ENCODE results near the gene MYOF. TPM values are rescaled to one million over a fixed set of nuclear protein-coding genes. Genes with fewer than 3 reads are reported as not detected.
A peak's percentile ranks its signal among the peaks of the same experiment; 100 is the strongest.
"Not testable (repeated sequence)": the region's sequence is repeated elsewhere in the genome, so short reads cannot be mapped to it uniquely, and the experiment has no call there.

The MYOF gene
- total RNA-seq, 2 experiments from 2014 or later = 10.8 to 10.9 TPM

DNA sequence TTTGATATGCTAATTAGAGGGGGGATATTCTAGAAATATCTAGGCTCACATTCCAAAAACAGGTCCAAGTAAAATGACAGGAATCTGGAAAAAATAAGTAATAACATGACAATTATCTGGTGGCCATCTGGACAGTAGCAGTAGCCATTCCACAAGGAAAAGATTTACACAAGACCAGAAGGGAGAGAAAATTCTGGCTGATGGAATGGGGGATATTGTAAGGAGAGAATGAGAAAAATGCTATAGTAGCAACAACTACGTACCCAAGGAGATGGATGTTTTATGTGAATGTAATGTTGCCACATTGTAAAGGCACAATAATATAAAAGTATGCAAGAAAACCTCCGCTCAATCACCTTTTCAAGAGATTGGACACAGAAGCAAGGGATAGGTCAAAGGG is 5.4 kb downstream of the MYOF start:
- no peaks in the 10 kb centered on the region for H3K9me3 Mint-ChIP-seq

DNA sequence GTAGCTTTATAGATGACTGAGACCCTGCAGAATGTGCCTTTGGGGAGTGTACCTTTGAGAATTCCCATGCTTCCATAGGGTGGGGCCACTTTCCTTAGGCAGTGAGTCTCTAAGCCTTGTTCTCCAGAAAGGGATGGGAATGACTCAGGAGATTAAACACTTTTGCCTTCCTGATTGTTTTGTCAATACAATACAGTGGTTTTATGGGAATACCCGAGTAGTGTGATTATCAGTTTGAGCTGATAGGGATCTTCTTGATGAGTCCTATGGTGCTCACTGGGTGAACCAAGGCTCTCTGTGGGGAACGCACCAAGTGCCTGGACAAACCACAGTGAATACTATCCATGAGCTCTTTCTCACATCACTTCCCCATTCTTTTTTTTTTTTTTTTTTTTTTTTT is 6.3 kb downstream of the MYOF start:
- H3K27ac Mint-ChIP-seq = no peak overlapping the region
- no peaks in the 10 kb centered on the region for H3K36me3 Mint-ChIP-seq (ENCODE audit: low read depth)
- peaks cover 11% of the 10 kb centered on the region for H3K4me1 Mint-ChIP-seq
- CTCF ChIA-PET = interaction anchor here (0.7 to 3.9 kb wide), 4 partner anchors 16 to 102 kb away, joined by 4 to 19 read pairs (median 6); no protein-coding TSS in a partner anchor
- H3K4me3 Mint-ChIP-seq = no peak overlapping the region
- H3K9me3 Mint-ChIP-seq = peaks cover 2% of the 10 kb centered on the region
- no peak for DNase-seq
- H3K27me3 Mint-ChIP-seq = no peaks in the 10 kb centered on the region
- POLR2A ChIA-PET = no interaction called here

More for the DNA sequence above, 5.4 kb downstream of the MYOF start:
- H3K36me3 Mint-ChIP-seq (ENCODE audit: low read depth) = no peaks in the 10 kb centered on the region
- POLR2A ChIA-PET = no interaction called here
- H3K27me3 Mint-ChIP-seq = no peaks in the 10 kb centered on the region
- no peak overlapping the region for H3K27ac Mint-ChIP-seq
- H3K4me1 Mint-ChIP-seq = peaks cover 20% of the 10 kb centered on the region
- DNase-seq = no peak
- H3K4me3 Mint-ChIP-seq = no peak overlapping the region
- CTCF ChIA-PET = interaction anchor here (0.7 to 3.9 kb wide), 3 partner anchors 15 to 100 kb away, joined by 5 to 19 read pairs (median 7); no protein-coding TSS in a partner anchor

DNA sequence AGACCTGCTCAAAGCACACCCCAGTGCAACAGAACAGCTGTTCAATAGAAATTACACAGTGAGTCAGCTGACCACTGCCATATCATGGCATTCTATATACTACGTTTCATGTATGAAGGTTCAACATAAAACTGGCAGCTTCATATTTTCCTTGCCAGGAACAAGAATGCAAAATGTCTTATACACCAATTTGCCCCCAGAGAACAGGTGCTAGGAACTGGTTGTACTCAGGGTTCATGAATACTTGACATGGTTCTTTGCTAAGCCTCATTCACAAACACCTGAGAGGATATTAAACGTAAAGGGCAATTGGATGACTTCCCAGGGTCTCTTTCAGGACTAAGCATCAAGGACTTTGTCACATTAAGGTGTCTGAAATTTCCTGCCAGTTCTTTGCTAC is 6.9 kb downstream of the MYOF start:
- H3K27ac Mint-ChIP-seq = no peak overlapping the region
- DNase-seq = no peak
- H3K9me3 Mint-ChIP-seq = peaks cover 2% of the 10 kb centered on the region
- no peak overlapping the region for H3K4me3 Mint-ChIP-seq
- no peaks in the 10 kb centered on the region for H3K27me3 Mint-ChIP-seq
- POLR2A ChIA-PET = interaction anchor here (1.2 kb wide), 1 partner anchor 12 kb away, joined by 4 read pairs; no protein-coding TSS in a partner anchor
- CTCF ChIA-PET = interaction anchor here (0.8 to 3.9 kb wide), 2 partner anchors 8 to 98 kb away, joined by 3 to 19 read pairs; no protein-coding TSS in a partner anchor
- peaks cover 7% of the 10 kb centered on the region for H3K4me1 Mint-ChIP-seq
- peaks cover 2% of the 10 kb centered on the region for H3K36me3 Mint-ChIP-seq (ENCODE audit: low read depth)

DNA sequence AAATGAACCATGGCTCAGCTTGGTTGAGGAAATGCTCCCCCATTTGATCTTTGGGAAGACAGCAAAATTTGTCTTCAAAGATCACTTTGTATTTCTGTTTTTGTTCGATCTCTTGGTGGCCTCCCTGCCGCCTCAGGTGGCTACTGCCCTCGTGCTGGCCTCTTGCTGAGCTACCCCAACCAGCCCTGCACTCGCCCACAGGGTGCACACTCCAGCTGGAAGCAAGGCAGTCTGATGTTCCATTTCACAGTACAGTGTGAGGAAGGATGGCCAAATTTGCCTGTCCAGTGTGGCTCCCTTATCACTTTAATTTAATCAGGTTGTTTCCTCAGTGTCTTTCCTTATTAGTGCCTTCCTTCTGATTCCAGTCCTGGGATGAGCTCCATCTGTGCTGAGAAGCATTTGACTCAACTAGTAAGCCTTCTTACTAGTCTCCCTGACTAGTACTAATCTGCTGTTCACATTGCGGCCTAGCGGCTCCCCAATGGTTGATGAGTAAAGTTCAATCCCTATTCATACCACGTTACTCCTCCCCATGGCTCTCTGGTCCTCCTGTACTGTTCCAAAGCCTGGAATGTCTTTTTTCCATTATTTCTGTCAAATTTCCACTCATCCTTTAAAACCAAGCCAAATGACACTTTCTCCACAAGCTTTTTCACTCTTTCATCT is 8.2 kb downstream of the MYOF start:
- peaks cover 2% of the 10 kb centered on the region for H3K4me1 Mint-ChIP-seq
- peaks cover 2% of the 10 kb centered on the region for H3K9me3 Mint-ChIP-seq
- CTCF ChIA-PET = interaction anchor here (1.1 to 3.9 kb wide), 2 partner anchors 8 to 97 kb away, joined by 3 to 19 read pairs; partner anchors contain the start of gene MYOF
- POLR2A ChIA-PET = interaction anchor here (1.2 kb wide), 1 partner anchor 10 kb away, joined by 4 read pairs; no protein-coding TSS in a partner anchor
- no peaks in the 10 kb centered on the region for H3K27me3 Mint-ChIP-seq
- no peak for DNase-seq
- H3K4me3 Mint-ChIP-seq = no peak overlapping the region
- peaks cover 5% of the 10 kb centered on the region for H3K36me3 Mint-ChIP-seq (ENCODE audit: low read depth)
- no peak overlapping the region for H3K27ac Mint-ChIP-seq

DNA sequence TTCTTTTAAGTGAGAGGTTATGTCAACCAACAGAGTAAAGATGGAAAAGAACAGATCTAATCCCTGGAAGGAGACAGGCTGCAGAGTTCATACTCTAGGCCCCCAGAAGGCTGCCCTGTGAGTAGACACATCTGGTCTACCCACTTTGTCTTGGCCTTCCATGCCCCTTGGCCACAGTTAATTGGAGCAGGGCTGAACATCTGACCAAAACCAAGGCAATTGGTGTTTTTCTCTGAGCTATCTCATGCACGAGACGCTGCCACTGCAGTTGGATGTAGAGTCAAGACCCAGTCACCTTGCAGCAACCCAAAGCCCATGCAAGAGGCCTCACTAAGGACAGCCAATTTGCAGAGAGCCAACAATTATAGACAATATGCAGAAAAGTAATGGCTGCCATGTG is 9.0 kb downstream of the MYOF start:
- DNase-seq = no peak
- peaks cover 2% of the 10 kb centered on the region for H3K9me3 Mint-ChIP-seq
- H3K27ac Mint-ChIP-seq = no peak overlapping the region
- peaks cover 5% of the 10 kb centered on the region for H3K4me1 Mint-ChIP-seq
- H3K36me3 Mint-ChIP-seq (ENCODE audit: low read depth) = peaks cover 5% of the 10 kb centered on the region
- no peaks in the 10 kb centered on the region for H3K27me3 Mint-ChIP-seq
- CTCF ChIA-PET = interaction anchor here (1.1 to 3.9 kb wide), 2 partner anchors 9 to 96 kb away, joined by 3 to 19 read pairs; partner anchors contain the start of gene MYOF
- POLR2A ChIA-PET = no interaction called here
- H3K4me3 Mint-ChIP-seq = no peak overlapping the region

DNA sequence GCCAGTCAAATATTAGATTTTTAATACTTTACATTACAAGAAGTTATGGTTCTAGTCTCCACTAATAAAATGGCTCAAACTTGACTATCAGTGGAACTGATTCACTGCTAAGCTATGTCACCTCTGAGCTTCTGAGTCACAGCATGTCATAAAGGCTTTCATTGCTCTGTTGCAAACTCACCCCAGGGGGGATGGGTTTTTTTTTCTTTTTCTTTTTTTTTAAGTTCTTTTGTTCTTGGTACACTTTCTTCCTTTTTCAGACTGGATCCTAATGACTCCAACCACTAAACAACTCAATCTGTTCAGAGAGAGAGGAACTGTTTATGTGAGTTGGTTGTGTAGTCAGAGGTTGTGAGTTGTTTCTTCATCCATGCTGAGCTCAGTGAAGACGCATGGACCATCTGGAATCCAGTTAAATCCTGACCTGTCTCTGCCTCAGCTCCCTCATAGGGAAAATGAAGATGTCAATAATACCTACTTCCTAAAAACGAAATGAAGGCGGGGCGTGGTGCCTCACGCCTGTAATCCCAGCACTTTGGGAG is 11.0 kb downstream of the MYOF start:
- no peak for DNase-seq
- H3K4me3 Mint-ChIP-seq = no peak overlapping the region
- H3K9me3 Mint-ChIP-seq = peaks cover 2% of the 10 kb centered on the region
- CTCF ChIA-PET = interaction anchor here (2.4 kb wide), 1 partner anchor 11 kb away, joined by 7 read pairs; the partner anchor contains the start of gene MYOF
- no peaks in the 10 kb centered on the region for H3K27me3 Mint-ChIP-seq
- H3K36me3 Mint-ChIP-seq (ENCODE audit: low read depth) = peaks cover 5% of the 10 kb centered on the region
- POLR2A ChIA-PET = interaction anchor here (0.8 to 1.2 kb wide), 2 partner anchors 8 to 9 kb away, joined by 3 to 4 read pairs; no protein-coding TSS in a partner anchor
- no peak overlapping the region for H3K27ac Mint-ChIP-seq
- H3K4me1 Mint-ChIP-seq = peaks cover 3% of the 10 kb centered on the region

DNA sequence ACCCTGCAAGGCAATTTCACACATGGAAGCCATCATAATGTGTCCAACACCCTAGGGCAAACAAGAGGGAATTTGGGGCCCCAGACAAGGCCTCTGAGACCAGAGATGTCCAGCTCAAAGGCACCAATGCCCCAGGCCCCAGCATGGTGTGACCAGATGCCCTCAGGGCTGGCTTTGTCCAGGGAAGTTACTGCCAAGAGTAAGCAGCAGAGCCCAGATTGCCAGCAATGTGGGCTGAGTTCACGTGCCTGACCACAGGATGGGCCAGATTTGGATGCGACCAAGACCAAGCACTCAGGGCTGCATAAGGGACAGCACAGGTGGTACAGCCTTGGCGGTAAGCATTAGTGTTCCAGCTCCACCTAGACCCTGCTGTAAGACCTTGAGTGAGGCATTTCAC is 12.7 kb downstream of the MYOF start:
- DNase-seq = no peak
- Mint-ChIP-seq H3K27ac (no peak overlapping the region), H3K27me3 (no peaks in the 10 kb centered on the region), H3K36me3 (ENCODE audit: low read depth) (peaks cover 5% of the 10 kb centered on the region), H3K4me1 (peaks cover 10% of the 10 kb centered on the region), H3K9me3 (peaks cover 2% of the 10 kb centered on the region), H3K4me3 (no peak overlapping the region)
- ChIA-PET CTCF (interaction anchor here (1.0 to 2.4 kb wide), 2 partner anchors 12 to 42 kb away, joined by 3 to 7 read pairs; partner anchors contain the start of gene MYOF), POLR2A (no interaction called here)

DNA sequence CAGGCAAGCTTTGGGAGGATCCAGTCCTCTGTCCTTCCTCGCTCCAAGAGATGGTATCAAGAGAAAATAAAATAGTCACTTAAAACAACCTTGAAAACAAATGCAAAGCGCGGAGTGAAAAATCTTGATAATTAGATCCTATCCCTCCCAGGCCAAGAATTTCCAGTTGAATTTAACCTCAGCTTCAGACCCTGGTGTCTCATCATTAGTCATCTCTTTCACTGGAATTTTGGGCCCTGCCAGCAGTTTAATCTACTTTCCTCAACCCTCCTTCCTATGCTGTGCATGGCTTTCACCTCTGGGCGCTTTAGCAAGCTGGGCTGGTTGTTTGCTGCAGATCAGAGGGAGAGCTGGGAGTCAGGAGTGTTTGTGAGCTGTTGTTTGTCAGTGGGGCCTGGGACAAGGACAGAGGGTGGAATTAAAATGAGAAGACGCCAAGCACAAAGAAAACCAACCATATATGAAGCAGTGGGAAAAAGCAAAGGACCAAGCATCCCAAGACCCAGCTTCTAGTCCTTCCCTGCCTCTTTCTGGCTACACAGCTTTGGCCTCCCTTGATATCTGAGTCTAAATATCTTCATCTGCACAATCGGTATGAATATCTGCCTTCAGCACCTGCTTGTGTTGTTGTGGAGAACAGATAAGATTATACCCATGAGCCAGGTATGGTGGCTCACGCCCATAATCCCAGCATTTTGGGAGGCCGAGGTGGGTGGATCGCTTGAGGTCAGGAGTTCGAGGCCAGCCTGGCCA is 13.5 kb downstream of the MYOF start:
- H3K27me3 Mint-ChIP-seq = no peaks in the 10 kb centered on the region
- ChIA-PET POLR2A (interaction anchor here (1.0 kb wide), 2 partner anchors 12 to 27 kb away, joined by 3 read pairs; partner anchors contain the start of gene CEP55), CTCF (interaction anchor here (1.0 to 1.1 kb wide), 2 partner anchors 14 to 42 kb away, joined by 3 read pairs; no protein-coding TSS in a partner anchor)
- DNase-seq = no peak
- no peak overlapping the region for H3K4me3 Mint-ChIP-seq
- H3K27ac Mint-ChIP-seq = no peak overlapping the region
- H3K9me3 Mint-ChIP-seq = peaks cover 2% of the 10 kb centered on the region
- H3K36me3 Mint-ChIP-seq (ENCODE audit: low read depth) = peaks cover 5% of the 10 kb centered on the region
- peaks cover 16% of the 10 kb centered on the region for H3K4me1 Mint-ChIP-seq

DNA sequence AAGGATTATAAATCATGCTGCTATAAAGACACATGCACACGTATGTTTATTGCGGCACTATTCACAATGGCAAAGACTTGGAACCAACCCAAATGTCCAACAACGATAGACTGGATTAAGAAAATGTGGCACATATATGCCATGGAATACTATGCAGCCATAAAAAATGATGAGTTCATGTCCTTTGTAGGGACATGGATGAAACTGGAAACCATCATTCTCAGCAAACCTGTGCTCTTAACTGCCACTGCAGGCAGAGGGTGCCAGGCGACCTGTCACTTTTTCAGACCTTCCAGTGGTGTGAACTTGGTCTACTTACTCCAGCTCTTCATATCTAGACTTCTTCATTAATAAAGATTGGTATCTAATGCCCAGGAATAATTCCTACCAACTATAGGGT is 14.5 kb downstream of the MYOF start:
- H3K36me3 Mint-ChIP-seq (ENCODE audit: low read depth); H3K9me3 Mint-ChIP-seq; DNase-seq; H3K27ac Mint-ChIP-seq; H3K4me3 Mint-ChIP-seq; H3K27me3 Mint-ChIP-seq: not testable (repeated sequence)
- POLR2A ChIA-PET = interaction anchor here (1.0 kb wide), 1 partner anchor 13 kb away, joined by 3 read pairs; no protein-coding TSS in a partner anchor
- H3K4me1 Mint-ChIP-seq = peaks cover 23% of the 10 kb centered on the region
- CTCF ChIA-PET = interaction anchor here (1.1 kb wide), 1 partner anchor 15 kb away, joined by 3 read pairs; no protein-coding TSS in a partner anchor

DNA sequence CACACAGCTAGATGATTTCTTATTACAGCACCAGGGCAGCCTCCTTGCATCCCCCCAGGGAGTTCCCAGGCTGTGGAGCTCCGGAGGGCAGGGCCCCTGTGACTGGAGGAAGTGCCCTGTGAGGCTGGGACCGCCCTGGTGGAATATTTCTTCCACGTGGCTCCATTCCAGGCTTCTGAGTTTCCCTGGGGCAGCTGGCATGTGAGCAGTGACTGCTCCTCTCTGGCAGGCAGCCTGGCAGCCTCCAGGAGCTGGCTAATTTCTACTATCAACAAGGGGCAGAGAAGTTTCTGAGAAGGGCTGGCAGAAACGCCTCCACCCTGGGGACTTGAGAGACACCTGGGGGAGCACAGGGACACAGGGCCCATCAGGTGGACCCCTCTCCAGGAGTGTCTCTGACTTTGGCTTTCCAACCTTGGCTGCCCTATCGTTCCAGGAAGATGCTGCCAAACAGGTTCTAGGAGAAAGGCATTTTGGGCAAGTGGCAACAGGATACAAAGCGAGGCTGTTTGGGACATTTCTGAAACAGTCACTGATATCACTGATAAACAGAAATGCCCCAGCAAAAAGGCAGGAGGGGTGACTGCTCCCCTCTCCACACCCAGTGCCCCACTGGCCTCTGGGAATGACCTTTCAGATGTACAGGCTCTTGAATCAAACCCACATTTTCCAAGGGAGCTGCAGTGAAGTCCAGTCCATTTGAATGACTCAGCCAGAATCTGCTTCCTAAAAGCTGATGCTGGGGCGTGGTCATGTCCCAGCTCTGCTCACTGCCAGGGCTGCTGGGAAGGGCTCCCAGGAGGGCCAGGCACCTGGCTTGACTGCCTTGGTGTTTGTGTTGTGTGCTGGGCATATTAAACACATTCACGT is 16.1 kb downstream of the MYOF start:
- H3K27me3 Mint-ChIP-seq = no peaks in the 10 kb centered on the region
- DNase-seq = no peak
- POLR2A ChIA-PET = no interaction called here
- CTCF ChIA-PET = interaction anchor here (2.3 kb wide), 1 partner anchor 16 kb away, joined by 13 read pairs; the partner anchor contains the start of gene MYOF
- no peaks in the 10 kb centered on the region for H3K9me3 Mint-ChIP-seq
- no peak overlapping the region for H3K27ac Mint-ChIP-seq
- peaks cover 38% of the 10 kb centered on the region for H3K4me1 Mint-ChIP-seq
- no peak overlapping the region for H3K4me3 Mint-ChIP-seq
- H3K36me3 Mint-ChIP-seq (ENCODE audit: low read depth) = peaks cover 7% of the 10 kb centered on the region

DNA sequence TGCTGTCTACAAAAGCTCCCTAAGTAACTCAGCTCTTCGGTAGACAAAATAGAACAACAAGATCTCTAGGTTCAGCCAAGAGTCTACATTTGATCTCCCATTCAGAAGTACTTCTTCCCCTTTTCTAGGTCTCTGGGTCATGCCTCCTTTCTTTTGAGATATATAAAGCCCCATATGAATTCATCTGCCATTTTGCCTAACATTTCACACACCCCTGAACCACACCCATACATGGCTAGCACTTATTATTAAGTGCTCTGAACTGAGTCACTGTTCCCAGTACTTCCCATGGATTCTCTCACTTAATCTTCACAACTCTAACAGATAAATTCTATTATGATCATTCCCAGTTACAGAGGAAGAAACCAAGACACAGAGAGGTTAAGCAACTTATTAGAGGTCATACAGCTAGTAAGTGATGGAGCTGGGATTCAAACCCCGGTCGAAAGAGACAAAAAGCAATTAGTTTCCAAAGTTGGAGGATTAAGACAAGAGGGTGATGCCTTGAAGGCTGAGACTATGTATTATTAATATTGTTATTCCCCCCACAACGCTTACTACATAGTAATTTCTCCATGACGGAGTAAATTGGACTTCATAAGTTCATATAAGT is 17.3 kb downstream of the MYOF start:
- Mint-ChIP-seq H3K36me3 (ENCODE audit: low read depth) (peaks cover 6% of the 10 kb centered on the region), H3K4me1 (peaks cover 43% of the 10 kb centered on the region), H3K9me3 (no peaks in the 10 kb centered on the region), H3K4me3 (no peak overlapping the region), H3K27me3 (no peaks in the 10 kb centered on the region), H3K27ac (peak overlapping the region; percentile 1)
- CTCF ChIA-PET = interaction anchor here (1.6 to 2.3 kb wide), 2 partner anchors 17 to 88 kb away, joined by 6 to 13 read pairs; partner anchors contain the start of gene MYOF
- POLR2A ChIA-PET = no interaction called here
- no peak for DNase-seq
